OCI-LY3 (cell line): ENCODE results near the gene AGAP1.

Experiments used
- CTCF ChIP-seq: fragments of 200-600, 300-600 bp; sonication (generic); IDR thresholded peaks from 2 replicates; pipeline ENCODE4 v1.5.1; 2014; ENCODE audit warnings: antibody characterized with exemption, low read length, low read depth
- EZH2phosphoT487 ChIP-seq: fragments of 200-600 bp; shearing (Covaris generic); IDR thresholded peaks from 2 replicates; pipeline ENCODE4 v1.6.1; 2018; ENCODE audit warnings: antibody characterized with exemption, mixed run types, low read depth

DNA sequence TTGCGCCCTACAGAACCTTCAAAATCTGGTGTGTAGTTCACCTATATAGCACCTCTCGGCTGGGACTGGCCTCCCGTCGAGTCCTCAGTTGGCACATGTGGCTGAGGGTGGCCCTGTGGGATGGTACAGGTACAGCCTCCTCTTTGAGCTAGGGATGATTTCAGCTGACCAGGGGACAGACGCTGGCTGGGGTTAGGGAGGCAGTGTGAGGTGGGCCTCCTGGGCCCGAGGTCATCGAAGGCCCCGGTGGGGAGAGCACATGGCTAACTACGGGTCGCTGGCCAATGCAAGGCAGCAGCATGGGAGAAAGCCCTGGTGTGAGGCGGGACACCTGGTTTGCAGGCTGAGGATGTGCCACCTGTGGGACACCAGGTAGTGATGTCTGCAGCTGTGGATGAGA lies 369.6 kb downstream of the AGAP1 start:
- no peak for TF ChIP-seq CTCF
- no peak for TF ChIP-seq EZH2phosphoT487
